Measurements from ENCODE around the gene GLB1L3. TPM values are rescaled to one million over a fixed set of nuclear protein-coding genes. Genes with fewer than 3 reads are reported as not detected.
A peak's percentile ranks its signal among the peaks of the same experiment; 100 is the strongest.
"Not testable (repeated sequence)": the region's sequence is repeated elsewhere in the genome, so short reads cannot be mapped to it uniquely, and the experiment has no call there.

GLB1L3 gene
- polyA plus RNA-seq, 1 experiment = not detected

GRCh38 chr11:134254433-134255183 lies 21.6 kb upstream of the GLB1L3 start:
- DNase-seq (ENCODE audit: low read depth, low spot score) = no peak
- CTCF ChIA-PET = interaction anchor here (0.8 to 1.7 kb wide), 3 partner anchors 7 to 204 kb away, joined by 3 to 9 read pairs (median 5); partner anchors contain the start of genes NCAPD3 and VPS26B
- Histone ChIP-seq H3K27me3 (ENCODE audit: control insufficient read depth, insufficient read depth, low read length) (no peaks in the 10 kb centered on the region), H3K4me3 (ENCODE audit: low read depth, low read length) (peak overlapping the region; percentile 88), H3K9me3 (ENCODE audit: control insufficient read depth, insufficient read depth, low read length) (no peaks in the 10 kb centered on the region), H3K27ac (ENCODE audit: low read depth, low read length) (no peak overlapping the region)
- no peak for TF ChIP-seq CTCF (IDR thresholded peaks at IDR 0.05; ENCODE audit: low read depth, low read length)
- POLR2A ChIA-PET = interaction anchor here (0.7 to 2.4 kb wide), 2 partner anchors 31 to 93 kb away, joined by 3 to 14 read pairs; partner anchors contain the start of genes NCAPD3 and VPS26B

- H3K27ac ChIP-seq (ENCODE audit: low read depth, low read length); H3K9me3 ChIP-seq (ENCODE audit: control insufficient read depth, insufficient read depth, low read length); H3K27me3 ChIP-seq (ENCODE audit: control insufficient read depth, insufficient read depth, low read length); CTCF ChIA-PET; DNase-seq (ENCODE audit: low read depth, low spot score); H3K4me3 ChIP-seq (ENCODE audit: low read depth, low read length): not testable (repeated sequence)
- POLR2A ChIA-PET = interaction anchor here (2.4 kb wide), 1 partner anchor 31 kb away, joined by 14 read pairs; the partner anchor contains the start of genes NCAPD3 and VPS26B
Measured at GRCh38 chr11:134255184-134255561, 21.0 kb upstream of the GLB1L3 start.

- Histone ChIP-seq H3K4me3 (ENCODE audit: low read depth, low read length) (no peak overlapping the region), H3K27me3 (ENCODE audit: control insufficient read depth, insufficient read depth, low read length) (no peaks in the 10 kb centered on the region), H3K27ac (ENCODE audit: low read depth, low read length) (no peak overlapping the region), H3K9me3 (ENCODE audit: control insufficient read depth, insufficient read depth, low read length) (no peaks in the 10 kb centered on the region)
- no peak for TF ChIP-seq CTCF (IDR thresholded peaks at IDR 0.05; ENCODE audit: low read depth, low read length)
- no peak for DNase-seq (ENCODE audit: low read depth, low spot score)
- CTCF ChIA-PET = no interaction called here
- POLR2A ChIA-PET = no interaction called here
Measured at GRCh38 chr11:134257101-134257500, 19.1 kb upstream of the GLB1L3 start.

- no peak for DNase-seq (ENCODE audit: low read depth, low spot score)
- Histone ChIP-seq H3K27ac (ENCODE audit: low read depth, low read length) (no peak overlapping the region), H3K27me3 (ENCODE audit: control insufficient read depth, insufficient read depth, low read length) (no peaks in the 10 kb centered on the region), H3K9me3 (ENCODE audit: control insufficient read depth, insufficient read depth, low read length) (no peaks in the 10 kb centered on the region), H3K4me3 (ENCODE audit: low read depth, low read length) (no peak overlapping the region)
- POLR2A ChIA-PET = no interaction called here
- TF ChIP-seq CTCF (IDR thresholded peaks at IDR 0.05; ENCODE audit: low read depth, low read length) = no peak
- CTCF ChIA-PET = no interaction called here
Measured at GRCh38 chr11:134258577-134258976, 17.6 kb upstream of the GLB1L3 start.

- Histone ChIP-seq H3K27me3 (ENCODE audit: control insufficient read depth, insufficient read depth, low read length) (no peaks in the 10 kb centered on the region), H3K9me3 (ENCODE audit: control insufficient read depth, insufficient read depth, low read length) (no peaks in the 10 kb centered on the region), H3K4me3 (ENCODE audit: low read depth, low read length) (no peak overlapping the region), H3K27ac (ENCODE audit: low read depth, low read length) (no peak overlapping the region)
- ChIA-PET POLR2A (no interaction called here), CTCF (interaction anchor here (2.6 kb wide), 1 partner anchor 12 kb away, joined by 14 read pairs; no protein-coding TSS in a partner anchor)
- no peak for TF ChIP-seq CTCF (IDR thresholded peaks at IDR 0.05; ENCODE audit: low read depth, low read length)
- no peak for DNase-seq (ENCODE audit: low read depth, low spot score)
Measured at GRCh38 chr11:134260503-134260902, 15.7 kb upstream of the GLB1L3 start.
